Amniotic stem cell (primary cell): ENCODE results near the gene CYP26C1.

ENCODE experiments used
- DNase-seq: peaks from one replicate; lab custom pipeline; 2025; lab: John Stamatoyannopoulos, UW

The CYP26C1 gene

GRCh38 chr10:93115661-93116383, 55.2 kb downstream of the CYP26C1 start:
- peak; percentile 4 for DNase-seq
